ENCODE measurements around the gene RFPL2.

- TF ChIP-seq CTCF (conservative IDR thresholded peaks at IDR 0.05; ENCODE audit: low read depth, low read length) (no peak), EZH2 (IDR thresholded peaks at IDR 0.05; ENCODE audit: borderline replicate concordance, low read depth, low read length, poor library complexity, severe bottlenecking) (no peak)
Measured at GRCh38 chr22:32245042-32245441, 40.2 kb upstream of the RFPL2 start.
